Sigmoid colon (tissue), 7 donors: ENCODE results near the gene PRPH. TPM values are rescaled to one million over a fixed set of nuclear protein-coding genes. Genes with fewer than 3 reads are reported as not detected.
A peak's percentile ranks its signal among the peaks of the same experiment; 100 is the strongest.

Source experiments
- DNase-seq: peaks from one replicate; pipeline ENCODE4 v3.0.0-alpha.2; 2019
- H3K27ac ChIP-seq, 4 donors: fragments of 200-600 bp; sonication (generic); one replicate each; pipeline ENCODE4 v1.5.1; 2016 to 2019; ENCODE audit warnings: mild to moderate bottlenecking in 1 of 4
- H3K27me3 ChIP-seq, 3 donors: fragments of 200-600 bp; sonication (generic); one replicate each; pipeline ENCODE4 v1.5.1; 2019; ENCODE audit warnings: mild to moderate bottlenecking in 1 of 3
- H3K36me3 ChIP-seq, 4 donors: fragments of 200-600 bp; sonication (generic); one replicate each; pipeline ENCODE4 v1.5.1; 2016 to 2019
- H3K4me1 ChIP-seq, 4 donors: fragments of 200-600 bp; sonication (generic); one replicate each; pipeline ENCODE4 v1.5.1; 2017 to 2019
- H3K4me3 ChIP-seq, 4 donors: fragments of 200-600 bp; sonication (generic); one replicate each; pipeline ENCODE4 v1.5.1; 2017 to 2019; ENCODE audit warnings: mild to moderate bottlenecking in 2 of 4, moderate library complexity in 1 of 4
- H3K9me3 ChIP-seq, 4 donors: fragments of 200-600 bp in 3 of 4; sonication (generic) in 3 of 4; one replicate each; pipeline versions ENCODE4 v1.5.1 to v1.6.1; 2013 to 2019
- EP300 ChIP-seq, 4 donors: sonication (generic); formaldehyde crosslinking; IDR thresholded peaks; one replicate each; pipeline ENCODE4 v1.6.1; 2017; ENCODE audit warnings: antibody characterized with exemption in 4 of 4
- POLR2A ChIP-seq, 2 donors: fragments of 450-650 bp; IDR thresholded peaks; one replicate each; pipeline ENCODE4 v1.6.1; 2016; ENCODE audit warnings: antibody characterized with exemption in 2 of 2, mild to moderate bottlenecking in 2 of 2, moderate library complexity in 2 of 2
- POLR2AphosphoS5 ChIP-seq, 4 donors: sonication (generic); formaldehyde crosslinking; IDR thresholded peaks; one replicate each; pipeline ENCODE4 v1.6.1; 2017; ENCODE audit warnings: antibody characterized with exemption in 4 of 4
- WGBS, 2 donors: extraction: QIAGEN DNeasy Blood & Tissue Kit; methylation state at CpG; one replicate each; pipeline ENCODE4 v1.1.7; 2013; 5-methylcytosine and 5-hydroxymethylcytosine counted together
- intact Hi-C: fragments of 100-400 bp; cut with DNase I; formaldehyde crosslinking; loops from one replicate; pipeline ENCODE4 v1.15.1; 2023
- polyA plus RNA-seq, 3 donors: library from polyadenylated mRNA; stranded (reverse); fragments of 200-250 nt; gene quantifications; one replicate each; pipeline ENCODE4 v1.2.3, GENCODE V29; 2013
- total RNA-seq, 4 donors: library from RNA; depleted of rRNA; stranded (reverse); fragments of >200 nt; gene quantifications; one replicate each; pipeline ENCODE4 v1.1.0, GENCODE V29; 2016
- TF ChIP-seq, protein P1 (sequence below), 4 experiments: fragments of 450-650 bp in 3 of 4; fragments of 200-600 bp in 1 of 4; IDR thresholded peaks; one replicate each; pipeline ENCODE4 v1.5.1; 2016 to 2019; ENCODE audit warnings: antibody characterized with exemption in 4 of 4, mild to moderate bottlenecking in 3 of 4, moderate library complexity in 2 of 4
- donor health status: healthy with polysubstance abuse.
- donor health status: Bipolar disorder and iron deficiency.
- donor health status: healthy.

PRPH gene
- total and polyA plus RNA-seq, 7 donors, result 0.46 to 56.2 (median 31.8) TPM

DNA sequence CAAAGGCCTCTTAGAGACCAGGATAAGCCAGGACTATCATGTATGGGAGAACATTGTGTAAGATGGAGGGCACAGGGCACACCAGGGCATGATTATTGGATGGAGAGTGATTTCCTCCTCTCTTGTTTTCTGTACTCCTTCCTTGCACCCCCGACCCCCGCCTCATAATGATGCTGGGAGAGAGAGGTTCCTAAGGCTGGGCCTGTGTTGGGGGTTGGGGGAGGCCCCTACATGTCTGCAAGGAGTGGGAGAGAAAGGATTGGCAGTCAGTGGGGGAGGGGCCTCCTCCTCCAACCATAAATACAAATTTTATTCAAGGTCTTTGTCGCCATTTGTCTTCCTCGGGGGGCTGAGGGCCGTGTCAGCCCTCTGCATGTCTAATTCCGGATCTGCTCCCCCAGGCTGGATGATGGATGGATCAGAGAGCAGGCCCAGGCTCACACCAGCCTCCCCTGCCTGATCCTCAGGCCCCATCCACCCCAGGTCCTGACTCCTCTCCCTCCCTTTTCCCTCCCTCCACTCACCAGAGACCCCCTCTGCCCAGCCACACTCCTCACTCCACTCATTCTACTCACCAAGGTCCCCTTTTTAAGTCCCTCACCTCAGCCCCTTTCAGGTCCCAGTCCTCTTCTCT lies 44.0 kb downstream of the PRPH start:
- Histone ChIP-seq H3K4me3 (no peak overlapping the region), H3K4me1 (peaks cover 0 to 33% (median 30%) of the 10 kb centered on the region in 4 donors), H3K36me3 (no peaks in the 10 kb centered on the region), H3K27me3 (peaks cover 36 to 96% (median 68%) of the 10 kb centered on the region in 3 donors), H3K9me3 (no peaks in the 10 kb centered on the region), H3K27ac (no peak overlapping the region)
- no peak for TF ChIP-seq EP300 (IDR thresholded peaks at IDR 0.05)
- no peak for TF ChIP-seq POLR2AphosphoS5 (IDR thresholded peaks at IDR 0.05)
- TF ChIP-seq, protein P1, sequence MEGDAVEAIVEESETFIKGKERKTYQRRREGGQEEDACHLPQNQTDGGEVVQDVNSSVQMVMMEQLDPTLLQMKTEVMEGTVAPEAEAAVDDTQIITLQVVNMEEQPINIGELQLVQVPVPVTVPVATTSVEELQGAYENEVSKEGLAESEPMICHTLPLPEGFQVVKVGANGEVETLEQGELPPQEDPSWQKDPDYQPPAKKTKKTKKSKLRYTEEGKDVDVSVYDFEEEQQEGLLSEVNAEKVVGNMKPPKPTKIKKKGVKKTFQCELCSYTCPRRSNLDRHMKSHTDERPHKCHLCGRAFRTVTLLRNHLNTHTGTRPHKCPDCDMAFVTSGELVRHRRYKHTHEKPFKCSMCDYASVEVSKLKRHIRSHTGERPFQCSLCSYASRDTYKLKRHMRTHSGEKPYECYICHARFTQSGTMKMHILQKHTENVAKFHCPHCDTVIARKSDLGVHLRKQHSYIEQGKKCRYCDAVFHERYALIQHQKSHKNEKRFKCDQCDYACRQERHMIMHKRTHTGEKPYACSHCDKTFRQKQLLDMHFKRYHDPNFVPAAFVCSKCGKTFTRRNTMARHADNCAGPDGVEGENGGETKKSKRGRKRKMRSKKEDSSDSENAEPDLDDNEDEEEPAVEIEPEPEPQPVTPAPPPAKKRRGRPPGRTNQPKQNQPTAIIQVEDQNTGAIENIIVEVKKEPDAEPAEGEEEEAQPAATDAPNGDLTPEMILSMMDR (IDR thresholded peaks at IDR 0.05), result no peak
- TF ChIP-seq POLR2A (IDR thresholded peaks at IDR 0.05), result no peak
- 36 to 71% methylated on average over 6 of the region's 6 CpGs for WGBS, 2 donors
- peak; percentile 34 for DNase-seq
- intact Hi-C loops, result loop anchor here (5.0 kb wide), 1 partner anchor 52 kb away; no protein-coding TSS in a partner anchor

DNA sequence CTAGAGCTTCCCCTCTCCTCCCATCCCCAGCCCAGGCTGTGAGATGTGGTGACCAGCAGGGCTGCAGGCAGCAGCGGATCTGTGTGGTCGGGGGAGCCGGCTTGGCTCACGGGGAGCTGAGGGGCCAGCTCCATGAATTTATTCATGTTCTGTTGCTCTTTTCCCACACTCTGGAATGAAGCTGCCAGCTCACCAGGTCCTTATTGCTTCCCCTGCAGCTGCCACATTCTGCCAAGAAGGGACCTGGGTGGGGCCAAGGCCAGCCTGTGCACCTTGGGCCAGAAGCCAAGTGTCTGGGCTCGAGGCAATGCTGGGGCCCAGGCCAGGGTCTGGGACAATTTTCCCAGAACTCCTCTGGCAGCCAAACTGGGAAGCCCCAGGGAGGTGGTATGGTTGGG lies 44.5 kb downstream of the PRPH start:
- Histone ChIP-seq H3K4me1 (peaks cover 0 to 33% (median 30%) of the 10 kb centered on the region in 4 donors), H3K9me3 (no peaks in the 10 kb centered on the region), H3K4me3 (no peak overlapping the region), H3K27ac (no peak overlapping the region), H3K27me3 (peaks cover 31 to 96% (median 68%) of the 10 kb centered on the region in 3 donors), H3K36me3 (no peaks in the 10 kb centered on the region)
- no peak for TF ChIP-seq POLR2A (IDR thresholded peaks at IDR 0.05)
- no peak for TF ChIP-seq POLR2AphosphoS5 (IDR thresholded peaks at IDR 0.05)
- TF ChIP-seq EP300 (IDR thresholded peaks at IDR 0.05), result no peak
- TF ChIP-seq, protein P1 (IDR thresholded peaks at IDR 0.05), result no peak
- 14 to 54% methylated on average over 5 of the region's 5 CpGs for WGBS, 2 donors
- intact Hi-C loops, result loop anchor here (5.0 kb wide), 1 partner anchor 52 kb away; no protein-coding TSS in a partner anchor
- DNase-seq, result peak; percentile 59

DNA sequence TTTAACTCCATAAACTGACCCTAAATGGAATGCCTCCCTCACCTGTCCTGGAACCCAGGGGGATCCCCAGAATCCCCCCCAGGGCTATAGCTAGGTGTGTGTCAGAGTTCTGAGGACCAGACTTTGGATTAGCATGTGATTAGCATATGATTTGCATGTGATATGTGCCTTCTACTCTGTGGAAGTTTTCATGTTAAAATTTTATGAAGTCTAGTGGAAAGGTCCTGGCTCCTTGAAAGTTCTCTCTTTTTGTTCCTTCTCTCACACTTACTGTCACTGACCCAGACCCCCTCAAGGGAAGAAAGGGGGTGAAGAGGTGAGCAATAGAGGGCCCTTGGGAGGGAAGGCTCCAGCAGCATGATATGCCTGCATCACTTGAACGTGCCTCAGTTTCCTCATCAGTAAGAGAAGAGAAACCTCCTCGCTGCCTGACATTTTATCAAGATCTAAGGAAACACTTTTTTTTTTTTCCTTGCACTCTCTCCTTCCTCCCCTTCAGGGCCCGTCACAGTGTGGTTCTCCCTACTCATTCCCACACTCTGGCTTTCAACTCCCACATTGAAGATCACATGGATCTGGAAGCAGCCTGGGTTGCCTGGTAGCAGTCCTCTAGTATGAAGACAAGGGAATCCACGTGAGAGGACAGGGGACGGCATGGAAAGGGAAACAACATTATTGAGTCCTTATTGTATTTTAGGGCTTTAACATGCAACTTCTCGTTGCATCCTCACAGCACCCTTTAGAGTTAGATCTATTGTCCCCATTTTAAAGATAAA lies 45.3 kb downstream of the PRPH start:
- intact Hi-C loops, result no loop called here
- peak; percentile 11 for DNase-seq
- no peak overlapping the region for H3K4me3 ChIP-seq
- H3K36me3 ChIP-seq, result no peaks in the 10 kb centered on the region
- TF ChIP-seq POLR2A (IDR thresholded peaks at IDR 0.05), result no peak
- TF ChIP-seq EP300 (IDR thresholded peaks at IDR 0.05), result no peak
- TF ChIP-seq, protein P1 (IDR thresholded peaks at IDR 0.05), result no peak
- TF ChIP-seq POLR2AphosphoS5 (IDR thresholded peaks at IDR 0.05), result no peak
- WGBS, 2 donors, result 66 to 81% methylated on average over 6 of the region's 6 CpGs
- H3K9me3 ChIP-seq, result no peaks in the 10 kb centered on the region
- H3K4me1 ChIP-seq, result peaks cover 0 to 39% (median 36%) of the 10 kb centered on the region in 4 donors
- no peak overlapping the region for H3K27ac ChIP-seq
- H3K27me3 ChIP-seq, result peaks cover 33 to 96% (median 68%) of the 10 kb centered on the region in 3 donors

DNA sequence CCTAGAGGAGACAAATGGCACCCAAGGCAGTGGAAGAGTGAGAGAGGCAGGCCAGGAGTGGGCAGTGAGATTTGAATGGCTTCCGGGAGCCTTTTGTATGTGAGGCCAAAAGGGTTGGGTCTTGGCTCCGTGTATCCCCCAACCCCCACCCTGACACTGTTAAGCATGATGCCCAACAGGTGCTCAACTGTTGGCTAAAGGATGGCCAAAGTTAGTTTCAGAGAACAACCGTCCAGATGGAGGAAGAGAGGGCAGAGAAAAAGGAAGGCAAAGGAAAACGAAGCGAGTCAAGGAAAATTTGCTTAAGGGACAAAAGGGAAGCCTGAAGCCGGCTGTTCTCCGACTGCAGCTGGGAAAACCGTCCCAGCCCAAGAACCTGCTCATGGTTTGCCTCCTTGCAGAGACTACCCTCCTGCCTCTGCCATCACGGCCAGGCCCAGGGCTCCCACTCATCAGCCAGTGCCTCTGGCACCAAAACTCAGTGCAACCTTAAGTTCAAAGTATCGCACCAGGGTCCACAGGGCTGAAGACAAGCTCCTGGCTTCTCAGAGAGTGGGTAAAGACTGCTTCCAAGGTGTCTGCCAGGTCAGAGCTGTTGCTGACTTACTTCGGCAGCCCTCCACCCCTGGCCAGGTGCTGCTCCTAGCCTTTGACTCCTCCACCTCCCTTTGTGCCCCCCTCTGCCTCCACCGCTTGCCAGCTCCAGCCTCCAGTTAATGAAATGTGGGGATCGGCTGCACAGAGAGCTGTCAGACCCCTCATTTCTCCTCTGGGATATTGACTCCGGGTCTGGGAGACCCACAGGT lies 46.2 kb downstream of the PRPH start:
- TF ChIP-seq, protein P1 (IDR thresholded peaks at IDR 0.05), result no peak
- TF ChIP-seq EP300 (IDR thresholded peaks at IDR 0.05) (no peak), POLR2A (IDR thresholded peaks at IDR 0.05) (no peak), POLR2AphosphoS5 (IDR thresholded peaks at IDR 0.05) (no peak)
- intact Hi-C loops, result no loop called here
- H3K27me3 ChIP-seq, result peaks cover 33 to 96% (median 68%) of the 10 kb centered on the region in 3 donors

More for the DNA sequence above, 46.2 kb downstream of the PRPH start:
- Histone ChIP-seq H3K27ac (no peak overlapping the region), H3K4me3 (no peak overlapping the region), H3K36me3 (no peaks in the 10 kb centered on the region), H3K4me1 (peaks cover 0 to 46% (median 45%) of the 10 kb centered on the region in 4 donors), H3K9me3 (no peaks in the 10 kb centered on the region)
- WGBS, 2 donors, result 47 to 59% methylated on average over 14 of the region's 14 CpGs
- no peak for DNase-seq
